Endothelial cell of umbilical vein (primary cell): Measurements from ENCODE around the gene PRR36. TPM values are rescaled to one million over a fixed set of nuclear protein-coding genes. Genes with fewer than 3 reads are reported as not detected.

Experiments
- BruUV-seq: library from RNA; stranded (reverse); fragments of 400-500 nt; replicated peaks from 2 replicates; lab custom pipeline; 2021; lab: Mats Ljungman, UMichigan
- CTCF ChIA-PET: fragments of 300-600, 350-600 bp; sonication (Branson Sonifier 250); formaldehyde crosslinking; loops from one replicate; lab custom pipeline; 2021; ENCODE audit warnings: antibody characterized with exemption, inconsistent platforms; lab: Charles Lee
- POLR2A ChIA-PET: fragments of 300-600, 350-600 bp; sonication (Branson Sonifier 250); formaldehyde crosslinking; loops from one replicate; lab custom pipeline; 2021; ENCODE audit warnings: antibody characterized with exemption, inconsistent platforms; lab: Charles Lee
- DNase-seq: peaks from one replicate; pipeline ENCODE4 v3.0.0-alpha.2; 2011; ENCODE audit warnings: low read depth, low spot score
- FAIRE-seq: peaks from 2 replicates; lab custom pipeline; 2011; peaks lifted over from hg19 to GRCh38; lab: Jason Lieb, UNC
- H2AFZ ChIP-seq: 2 replicates; pipeline ENCODE4 v1.6.0; 2012; ENCODE audit warnings: low read depth, low read length, control low read depth, inconsistent platforms
- H3K27ac ChIP-seq: 2 replicates; pipeline ENCODE4 v1.5.1; 2011; ENCODE audit warnings: low read depth, mild to moderate bottlenecking, control low read depth, low read length, moderate library complexity; ENCODE audit not compliant: insufficient read depth
- H3K27me3 ChIP-seq, 2 experiments: 2 replicates each; pipeline versions ENCODE4 v1.6.0 to v1.6.1; 2011; ENCODE audit warnings: low read length in 2 of 2, mixed read lengths in 1 of 2; ENCODE audit not compliant: control insufficient read depth in 2 of 2, insufficient read depth in 2 of 2
- H3K36me3 ChIP-seq, 2 experiments: 2 replicates in 1 of 2; 3 replicates in 1 of 2; pipeline ENCODE4 v1.5.1; 2011; ENCODE audit warnings: low read length in 2 of 2, mild to moderate bottlenecking in 1 of 2, moderate library complexity in 1 of 2; ENCODE audit not compliant: control insufficient read depth in 2 of 2, insufficient read depth in 2 of 2; ENCODE audit errors: extremely low read depth in 1 of 2
- H3K4me1 ChIP-seq: 3 replicates; pipeline ENCODE4 v1.5.1; 2011; ENCODE audit warnings: mild to moderate bottlenecking, low read length; ENCODE audit not compliant: control insufficient read depth, insufficient read depth; ENCODE audit errors: extremely low read depth
- H3K4me2 ChIP-seq: 2 replicates; pipeline ENCODE4 v1.6.1; 2011; ENCODE audit warnings: low read length, control low read depth, mixed read lengths; ENCODE audit not compliant: insufficient read depth
- H3K4me3 ChIP-seq, 3 experiments: fragments of 200-600 bp in 1 of 3; sonication (generic), shearing (Covaris generic) in 1 of 3; replicated peaks in 1 of 3; 2 replicates each; pipeline ENCODE4 v1.5.1; 2011 to 2016; ENCODE audit warnings: control low read depth in 3 of 3, low read length in 3 of 3, mild to moderate bottlenecking in 2 of 3, inconsistent platforms in 1 of 3, low read depth in 1 of 3, moderate library complexity in 1 of 3; ENCODE audit not compliant: insufficient read depth in 1 of 3
- H3K79me2 ChIP-seq: 2 replicates; pipeline ENCODE4 v1.6.0; 2012; ENCODE audit warnings: low read length, inconsistent platforms; ENCODE audit not compliant: control insufficient read depth, insufficient read depth
- H3K9ac ChIP-seq: replicated peaks from 2 replicates; pipeline ENCODE3; 2011; ENCODE audit warnings: low read length, control low read depth; ENCODE audit not compliant: insufficient read depth; ENCODE audit errors: extremely low read depth
- H3K9me1 ChIP-seq: replicated peaks from 3 replicates; pipeline ENCODE4 v1.6.0; 2011; ENCODE audit warnings: mild to moderate bottlenecking, low read length; ENCODE audit not compliant: control insufficient read depth, insufficient read depth; ENCODE audit errors: extremely low read depth
- H3K9me3 ChIP-seq: replicated peaks from 2 replicates; pipeline ENCODE4 v1.5.1; 2012; ENCODE audit warnings: low read length, inconsistent platforms; ENCODE audit not compliant: control insufficient read depth, insufficient read depth
- H4K20me1 ChIP-seq: replicated peaks from 2 replicates; pipeline ENCODE3; 2011; ENCODE audit warnings: mild to moderate bottlenecking, low read length; ENCODE audit not compliant: control insufficient read depth, insufficient read depth; ENCODE audit errors: extremely low read depth
- EZH2 ChIP-seq: IDR thresholded peaks from 2 replicates; pipeline ENCODE4 v1.6.1; 2012; ENCODE audit warnings: borderline replicate concordance, low read depth, mild to moderate bottlenecking, moderate library complexity, low read length, inconsistent platforms; ENCODE audit not compliant: severe bottlenecking
- FOS ChIP-seq: IDR thresholded peaks from 2 replicates; pipeline ENCODE4 v1.6.1; 2011; ENCODE audit warnings: mild to moderate bottlenecking, low read length, moderate library complexity, borderline replicate concordance; ENCODE audit not compliant: insufficient read depth
- GATA2 ChIP-seq: IDR thresholded peaks from 2 replicates; pipeline ENCODE4 v1.7.0; 2011; ENCODE audit warnings: low read depth, mild to moderate bottlenecking, moderate library complexity, mixed read lengths, low read length; ENCODE audit not compliant: insufficient read length, insufficient read depth
- JUN ChIP-seq: IDR thresholded peaks from 2 replicates; pipeline ENCODE4 v1.6.1; 2011; ENCODE audit warnings: borderline replicate concordance, low read depth; ENCODE audit not compliant: insufficient read length, insufficient read depth
- MYC ChIP-seq: IDR thresholded peaks from one replicate; pipeline ENCODE4 v1.6.1; 2011; ENCODE audit warnings: mild to moderate bottlenecking, low read depth, low read length
- POLR2A ChIP-seq: IDR thresholded peaks from 2 replicates; pipeline ENCODE4 v1.6.1; 2012; ENCODE audit warnings: low read depth, mild to moderate bottlenecking, control low read depth, low read length
- POLR2AphosphoS5 ChIP-seq: IDR thresholded peaks from 2 replicates; pipeline ENCODE4 v1.6.1; 2012; ENCODE audit warnings: low read depth, mild to moderate bottlenecking, control low read depth, low read length, moderate library complexity; ENCODE audit not compliant: insufficient read depth
- dilution Hi-C: fragments of 300-500 bp; cut with MboI; formaldehyde crosslinking; loops from one replicate; pipeline ENCODE4 v1.15.0; 2019; ENCODE audit warnings: low sequenced_read_pairs; ENCODE audit not compliant: extremely low pct_ligation_motif_present
- intact Hi-C: fragments of 100-400 bp; cut with micrococcal nuclease; formaldehyde crosslinking; loops from one replicate; pipeline ENCODE4 v1.10.0; 2022
- polyA plus RNA-seq, 4 experiments: library from polyadenylated mRNA; depleted of rRNA in 3 of 4; stranded (reverse) in 3 of 4; unstranded in 1 of 4; fragments of >200 nt; gene quantifications; 2 replicates each; pipeline versions ENCODE4 v1.2.1 to v1.2.3, GENCODE V29; 2011 to 2012; ENCODE audit warnings: missing spikeins in 1 of 4
- total RNA-seq: library from RNA; stranded (reverse); gene quantifications from 2 replicates; pipeline ENCODE4 v1.2.3, GENCODE V29; 2021
- TF ChIP-seq, protein P1 (sequence below), 2 donors: IDR thresholded peaks; 1 replicate in 1 of 2; 2 replicates in 1 of 2; pipeline ENCODE4 v1.5.1; 2011; ENCODE audit warnings: low read length in 2 of 2, mild to moderate bottlenecking in 2 of 2, moderate library complexity in 2 of 2, control low read depth in 1 of 2, inconsistent platforms in 1 of 2, low read depth in 1 of 2; ENCODE audit not compliant: insufficient read depth in 1 of 2; ENCODE audit errors: extremely low read depth in 1 of 2
- TF ChIP-seq, protein P2 (sequence below): IDR thresholded peaks from 2 replicates; pipeline ENCODE4 v1.6.1; 2011; ENCODE audit not compliant: insufficient read depth, insufficient read length

The PRR36 gene
- total and polyA plus RNA-seq, 2 donors (not counting 3 experiments of a cell fraction or from before 2014, with no cell fraction given) = not detected

DNA sequence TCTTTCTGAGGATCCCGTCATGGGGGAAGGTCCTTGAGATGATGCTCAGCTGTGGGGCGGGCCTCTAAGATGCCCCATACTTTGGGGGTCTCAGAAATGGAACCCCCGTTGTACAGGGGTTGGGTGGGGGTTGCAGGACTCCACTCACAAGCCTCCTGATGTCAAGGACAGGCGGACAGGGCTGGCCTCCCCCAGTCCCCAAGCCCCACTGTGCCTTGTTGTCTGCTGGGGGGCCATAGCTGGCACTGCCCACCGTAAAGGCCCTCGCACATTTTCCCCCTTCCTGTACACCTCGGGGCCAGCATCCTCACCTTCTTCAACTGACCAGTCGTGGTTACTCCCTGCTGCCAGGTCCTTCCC is 48.6 kb upstream of the PRR36 start:
- no peak overlapping the region for H3K27ac ChIP-seq
- intact Hi-C loops = loop anchor here (5.0 kb wide), 1 partner anchor 241 kb away; the partner anchor contains the start of gene TRAPPC5
- no peaks in the 10 kb centered on the region for H3K79me2 ChIP-seq
- no peak overlapping the region for H3K4me3 ChIP-seq
- H3K27me3 ChIP-seq = peaks cover 4 to 9% of the 10 kb centered on the region in 2 experiments
- POLR2A ChIA-PET = no interaction called here
- no peaks in the 10 kb centered on the region for H4K20me1 ChIP-seq
- no peaks in the 10 kb centered on the region for H3K9me3 ChIP-seq
- no peaks in the 10 kb centered on the region for H3K9me1 ChIP-seq
- no peak for TF ChIP-seq FOS
- TF ChIP-seq, protein P1, sequence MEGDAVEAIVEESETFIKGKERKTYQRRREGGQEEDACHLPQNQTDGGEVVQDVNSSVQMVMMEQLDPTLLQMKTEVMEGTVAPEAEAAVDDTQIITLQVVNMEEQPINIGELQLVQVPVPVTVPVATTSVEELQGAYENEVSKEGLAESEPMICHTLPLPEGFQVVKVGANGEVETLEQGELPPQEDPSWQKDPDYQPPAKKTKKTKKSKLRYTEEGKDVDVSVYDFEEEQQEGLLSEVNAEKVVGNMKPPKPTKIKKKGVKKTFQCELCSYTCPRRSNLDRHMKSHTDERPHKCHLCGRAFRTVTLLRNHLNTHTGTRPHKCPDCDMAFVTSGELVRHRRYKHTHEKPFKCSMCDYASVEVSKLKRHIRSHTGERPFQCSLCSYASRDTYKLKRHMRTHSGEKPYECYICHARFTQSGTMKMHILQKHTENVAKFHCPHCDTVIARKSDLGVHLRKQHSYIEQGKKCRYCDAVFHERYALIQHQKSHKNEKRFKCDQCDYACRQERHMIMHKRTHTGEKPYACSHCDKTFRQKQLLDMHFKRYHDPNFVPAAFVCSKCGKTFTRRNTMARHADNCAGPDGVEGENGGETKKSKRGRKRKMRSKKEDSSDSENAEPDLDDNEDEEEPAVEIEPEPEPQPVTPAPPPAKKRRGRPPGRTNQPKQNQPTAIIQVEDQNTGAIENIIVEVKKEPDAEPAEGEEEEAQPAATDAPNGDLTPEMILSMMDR (IDR thresholded peaks at IDR 0.05; ENCODE audit: extremely low read depth in 1 of 2, insufficient read depth in 1 of 2, low read depth in 1 of 2, low read length in 2 of 2) = no peak
- no peak for TF ChIP-seq POLR2A
- no peak for TF ChIP-seq JUN
- no peak for TF ChIP-seq MYC
- no peak for TF ChIP-seq EZH2
- TF ChIP-seq GATA2 = no peak
- TF ChIP-seq POLR2AphosphoS5 = no peak
- TF ChIP-seq, protein P2, sequence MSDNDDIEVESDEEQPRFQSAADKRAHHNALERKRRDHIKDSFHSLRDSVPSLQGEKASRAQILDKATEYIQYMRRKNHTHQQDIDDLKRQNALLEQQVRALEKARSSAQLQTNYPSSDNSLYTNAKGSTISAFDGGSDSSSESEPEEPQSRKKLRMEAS = no peak
- no peak for DNase-seq
- no peak overlapping the region for H3K4me2 ChIP-seq
- H3K4me1 ChIP-seq = peaks cover 20% of the 10 kb centered on the region
- no peak overlapping the region for H3K9ac ChIP-seq
- H2AFZ ChIP-seq = no peak overlapping the region
- dilution Hi-C loops = no loop called here
- FAIRE-seq = no peak
- H3K36me3 ChIP-seq = peaks cover 0 to 5% of the 10 kb centered on the region in 2 experiments
- CTCF ChIA-PET = interaction anchor here (5.1 kb wide), 1 partner anchor 21 kb away, joined by 34 read pairs; the partner anchor contains the start of gene TIMM44
- BruUV-seq = no TSS peak
